Prostate gland (tissue), 2 donors: ENCODE measurements around the gene ENOX1.

Experiments
- CTCF ChIP-seq, 4 experiments: fragments of 200-600 bp in 2 of 4; fragments of 450-650 bp in 2 of 4; sonication (generic) in 2 of 4; IDR thresholded peaks; 1 replicate in 3 of 4; 2 replicates in 1 of 4; pipeline ENCODE4 v1.5.1; 2016 to 2019; ENCODE audit warnings: antibody characterized with exemption in 4 of 4, mild to moderate bottlenecking in 2 of 4, moderate library complexity in 2 of 4
- POLR2A ChIP-seq: fragments of 450-650 bp; IDR thresholded peaks from one replicate; pipeline ENCODE4 v1.6.1; 2016; ENCODE audit warnings: antibody characterized with exemption, mild to moderate bottlenecking
- POLR2AphosphoS5 ChIP-seq: sonication (generic); formaldehyde crosslinking; IDR thresholded peaks from one replicate; pipeline ENCODE4 v1.6.1; 2017; ENCODE audit warnings: antibody characterized with exemption

GRCh38 chr13:43776006-43776405, 10.8 kb downstream of the ENOX1 start:
- TF ChIP-seq CTCF (IDR thresholded peaks at IDR 0.05) (no peak), POLR2AphosphoS5 (no peak), POLR2A (no peak)
